Cardiac fibroblast (primary cell): Measurements from ENCODE around the gene ZNF738.
"Not testable (repeated sequence)": the region's sequence is repeated elsewhere in the genome, so short reads cannot be mapped to it uniquely, and the experiment has no call there.

ENCODE experiments used
- DNase-seq, 2 donors: peaks; one replicate each; pipeline versions ENCODE4 v3.0.0 to v3.0.0-alpha.2; 2010; ENCODE audit warnings: low read depth in 2 of 2
- H3K4me3 ChIP-seq, 2 donors: replicated peaks in 1 of 2; 1 replicate in 1 of 2; 2 replicates in 1 of 2; pipeline ENCODE4 v1.5.1; 2011; ENCODE audit warnings: low read depth in 2 of 2, low read length in 2 of 2, mild to moderate bottlenecking in 2 of 2, moderate library complexity in 1 of 2
- CTCF ChIP-seq: IDR thresholded peaks from one replicate; pipeline ENCODE4 v1.5.1; 2011; ENCODE audit warnings: low read depth, mild to moderate bottlenecking, low read length, inconsistent platforms

ZNF738 gene

GRCh38 chr19:21323000-21323399, 35.8 kb upstream of the ZNF738 start:
- H3K4me3 ChIP-seq, result no peak overlapping the region
- no peak for TF ChIP-seq CTCF
- no peak for DNase-seq

GRCh38 chr19:21326169-21326568, 32.6 kb upstream of the ZNF738 start:
- H3K4me3 ChIP-seq, result no peak overlapping the region
- DNase-seq, result no peak
- TF ChIP-seq CTCF, result no peak

GRCh38 chr19:21328406-21328805, 30.4 kb upstream of the ZNF738 start:
- no peak for DNase-seq
- no peak for TF ChIP-seq CTCF

GRCh38 chr19:21328885-21329605, 29.8 kb upstream of the ZNF738 start, which contains the start of gene ZNF708:
ZNF708 (minus strand) TSS chr19:21329410; CDS start chr19:21329212, 198 bp downstream.
- peak; percentile 88 to 92 for DNase-seq
- peak within 1 kb of the TSS; percentile 77 to 88 for H3K4me3 ChIP-seq
- no peak for TF ChIP-seq CTCF

More at GRCh38 chr19:21328406-21328805, 30.4 kb upstream of the ZNF738 start:
- peak overlapping the region; percentile 77 to 88 for H3K4me3 ChIP-seq

GRCh38 chr19:21335721-21336120, 23.1 kb upstream of the ZNF738 start:
- no peak overlapping the region for H3K4me3 ChIP-seq
- no peak for DNase-seq
- TF ChIP-seq CTCF, result no peak

GRCh38 chr19:21344841-21345240, 14.0 kb upstream of the ZNF738 start:
- DNase-seq, H3K4me3 ChIP-seq: not testable (repeated sequence)

- no peak overlapping the region for H3K4me3 ChIP-seq
- no peak for TF ChIP-seq CTCF
- no peak for DNase-seq
These were observed 6.0 kb upstream of the ZNF738 start for GRCh38 chr19:21352830-21353229.
